ENCODE data around the gene PLEKHM3.

The PLEKHM3 gene

DNA sequence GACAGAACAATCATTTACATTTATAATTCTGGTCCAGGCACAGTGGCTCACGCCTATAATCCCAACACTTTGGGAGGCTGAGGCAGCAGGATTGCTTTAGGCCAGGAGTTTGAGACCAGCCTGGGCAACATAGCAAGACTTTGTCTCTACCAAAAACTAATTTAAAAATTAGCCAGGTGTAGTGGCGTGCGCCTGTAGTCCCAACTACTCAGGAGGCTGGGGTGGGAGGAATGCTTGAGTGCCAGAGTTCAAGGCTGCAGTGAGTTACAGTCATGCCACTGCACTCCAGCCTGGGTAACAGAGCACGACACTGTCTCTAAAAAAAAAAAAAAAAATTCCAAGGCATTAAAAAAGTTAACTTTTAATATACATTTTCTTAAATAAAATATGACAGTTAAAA is 88.1 kb downstream of the PLEKHM3 start:
- Histone ChIP-seq H3K4me3 (replicated peaks; ENCODE audit: insufficient read depth, low read length) (no peak overlapping the region), H3K27ac (replicated peaks) (no peak overlapping the region), H3K27me3 (ENCODE audit: insufficient read depth, poor library complexity, severe bottlenecking) (no peaks in the 10 kb centered on the region)
- no peak for DNase-seq (ENCODE audit: low read depth in 1 of 2, low spot score in 1 of 2)
- TF ChIP-seq POLR2AphosphoS5 (IDR thresholded peaks at IDR 0.05; ENCODE audit: low read depth) (no peak), GABPA (IDR thresholded peaks at IDR 0.05; ENCODE audit: low read depth) (no peak), SPI1 (IDR thresholded peaks at IDR 0.05; ENCODE audit: borderline replicate concordance, low read depth) (no peak)
- TF ChIP-seq, protein P1, sequence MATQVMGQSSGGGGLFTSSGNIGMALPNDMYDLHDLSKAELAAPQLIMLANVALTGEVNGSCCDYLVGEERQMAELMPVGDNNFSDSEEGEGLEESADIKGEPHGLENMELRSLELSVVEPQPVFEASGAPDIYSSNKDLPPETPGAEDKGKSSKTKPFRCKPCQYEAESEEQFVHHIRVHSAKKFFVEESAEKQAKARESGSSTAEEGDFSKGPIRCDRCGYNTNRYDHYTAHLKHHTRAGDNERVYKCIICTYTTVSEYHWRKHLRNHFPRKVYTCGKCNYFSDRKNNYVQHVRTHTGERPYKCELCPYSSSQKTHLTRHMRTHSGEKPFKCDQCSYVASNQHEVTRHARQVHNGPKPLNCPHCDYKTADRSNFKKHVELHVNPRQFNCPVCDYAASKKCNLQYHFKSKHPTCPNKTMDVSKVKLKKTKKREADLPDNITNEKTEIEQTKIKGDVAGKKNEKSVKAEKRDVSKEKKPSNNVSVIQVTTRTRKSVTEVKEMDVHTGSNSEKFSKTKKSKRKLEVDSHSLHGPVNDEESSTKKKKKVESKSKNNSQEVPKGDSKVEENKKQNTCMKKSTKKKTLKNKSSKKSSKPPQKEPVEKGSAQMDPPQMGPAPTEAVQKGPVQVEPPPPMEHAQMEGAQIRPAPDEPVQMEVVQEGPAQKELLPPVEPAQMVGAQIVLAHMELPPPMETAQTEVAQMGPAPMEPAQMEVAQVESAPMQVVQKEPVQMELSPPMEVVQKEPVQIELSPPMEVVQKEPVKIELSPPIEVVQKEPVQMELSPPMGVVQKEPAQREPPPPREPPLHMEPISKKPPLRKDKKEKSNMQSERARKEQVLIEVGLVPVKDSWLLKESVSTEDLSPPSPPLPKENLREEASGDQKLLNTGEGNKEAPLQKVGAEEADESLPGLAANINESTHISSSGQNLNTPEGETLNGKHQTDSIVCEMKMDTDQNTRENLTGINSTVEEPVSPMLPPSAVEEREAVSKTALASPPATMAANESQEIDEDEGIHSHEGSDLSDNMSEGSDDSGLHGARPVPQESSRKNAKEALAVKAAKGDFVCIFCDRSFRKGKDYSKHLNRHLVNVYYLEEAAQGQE (IDR thresholded peaks at IDR 0.05; ENCODE audit: insufficient replicate concordance, low read depth) = no peak
- TF ChIP-seq, protein P2, sequence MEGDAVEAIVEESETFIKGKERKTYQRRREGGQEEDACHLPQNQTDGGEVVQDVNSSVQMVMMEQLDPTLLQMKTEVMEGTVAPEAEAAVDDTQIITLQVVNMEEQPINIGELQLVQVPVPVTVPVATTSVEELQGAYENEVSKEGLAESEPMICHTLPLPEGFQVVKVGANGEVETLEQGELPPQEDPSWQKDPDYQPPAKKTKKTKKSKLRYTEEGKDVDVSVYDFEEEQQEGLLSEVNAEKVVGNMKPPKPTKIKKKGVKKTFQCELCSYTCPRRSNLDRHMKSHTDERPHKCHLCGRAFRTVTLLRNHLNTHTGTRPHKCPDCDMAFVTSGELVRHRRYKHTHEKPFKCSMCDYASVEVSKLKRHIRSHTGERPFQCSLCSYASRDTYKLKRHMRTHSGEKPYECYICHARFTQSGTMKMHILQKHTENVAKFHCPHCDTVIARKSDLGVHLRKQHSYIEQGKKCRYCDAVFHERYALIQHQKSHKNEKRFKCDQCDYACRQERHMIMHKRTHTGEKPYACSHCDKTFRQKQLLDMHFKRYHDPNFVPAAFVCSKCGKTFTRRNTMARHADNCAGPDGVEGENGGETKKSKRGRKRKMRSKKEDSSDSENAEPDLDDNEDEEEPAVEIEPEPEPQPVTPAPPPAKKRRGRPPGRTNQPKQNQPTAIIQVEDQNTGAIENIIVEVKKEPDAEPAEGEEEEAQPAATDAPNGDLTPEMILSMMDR (IDR thresholded peaks at IDR 0.05; ENCODE audit: insufficient read depth, low read length) = no peak

DNA sequence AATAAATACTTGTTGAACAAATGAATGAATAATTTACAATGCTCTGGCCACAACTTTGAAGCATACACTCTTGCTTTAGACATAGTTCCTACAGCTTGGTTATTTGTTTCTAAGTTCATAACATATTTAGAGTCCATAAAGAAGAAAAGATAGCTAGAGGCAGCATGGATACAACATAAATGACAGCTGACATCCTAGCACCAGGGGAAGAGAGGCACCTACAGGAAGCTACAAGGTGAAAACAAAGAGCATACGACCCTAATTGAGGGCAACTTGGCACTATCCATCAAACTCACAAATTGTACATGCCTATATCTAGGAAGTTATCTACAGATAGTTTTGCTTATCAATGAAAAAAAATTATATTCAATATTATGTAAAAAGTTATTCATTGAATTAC is 88.9 kb downstream of the PLEKHM3 start:
- Histone ChIP-seq H3K27ac (replicated peaks) (no peak overlapping the region), H3K27me3 (ENCODE audit: insufficient read depth, poor library complexity, severe bottlenecking) (no peaks in the 10 kb centered on the region), H3K4me3 (replicated peaks; ENCODE audit: insufficient read depth, low read length) (no peak overlapping the region)
- no peak for DNase-seq (ENCODE audit: low read depth in 1 of 2, low spot score in 1 of 2)
- TF ChIP-seq, protein P2 (IDR thresholded peaks at IDR 0.05; ENCODE audit: insufficient read depth, low read length) = no peak
- TF ChIP-seq SPI1 (IDR thresholded peaks at IDR 0.05; ENCODE audit: borderline replicate concordance, low read depth) (no peak), POLR2AphosphoS5 (IDR thresholded peaks at IDR 0.05; ENCODE audit: low read depth) (no peak), GABPA (IDR thresholded peaks at IDR 0.05; ENCODE audit: low read depth) (no peak)
- TF ChIP-seq, protein P1 (IDR thresholded peaks at IDR 0.05; ENCODE audit: insufficient replicate concordance, low read depth) = no peak

DNA sequence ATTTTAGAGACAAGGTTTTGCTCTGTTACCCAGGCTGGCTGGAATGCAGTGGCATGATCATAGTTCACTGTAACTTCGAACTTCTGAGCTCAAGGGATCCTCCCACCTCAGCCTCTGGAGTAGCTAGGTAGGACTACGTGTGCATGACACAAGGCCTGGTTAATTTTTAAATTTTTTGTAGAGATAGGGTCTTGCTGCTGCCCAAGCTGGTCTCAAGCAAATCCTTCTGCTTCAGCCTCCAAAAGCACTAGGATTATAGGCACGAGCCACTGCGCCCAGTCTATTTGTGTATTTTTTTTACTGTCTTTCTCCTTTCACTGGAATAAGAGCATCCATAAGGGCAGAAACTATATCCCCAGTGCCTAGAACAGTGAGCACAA is 89.3 kb downstream of the PLEKHM3 start:
- Histone ChIP-seq H3K4me3 (replicated peaks; ENCODE audit: insufficient read depth, low read length) (no peak overlapping the region), H3K27ac (replicated peaks) (no peak overlapping the region), H3K27me3 (ENCODE audit: insufficient read depth, poor library complexity, severe bottlenecking) (no peaks in the 10 kb centered on the region)
- no peak for DNase-seq (ENCODE audit: low read depth in 1 of 2, low spot score in 1 of 2)
- TF ChIP-seq, protein P2 (IDR thresholded peaks at IDR 0.05; ENCODE audit: insufficient read depth, low read length) = no peak
- TF ChIP-seq, protein P1 (IDR thresholded peaks at IDR 0.05; ENCODE audit: insufficient replicate concordance, low read depth) = no peak
- no peak for TF ChIP-seq GABPA (IDR thresholded peaks at IDR 0.05; ENCODE audit: low read depth)
- no peak for TF ChIP-seq SPI1 (IDR thresholded peaks at IDR 0.05; ENCODE audit: borderline replicate concordance, low read depth)
- no peak for TF ChIP-seq POLR2AphosphoS5 (IDR thresholded peaks at IDR 0.05; ENCODE audit: low read depth)
